ENCODE measurements around the gene IGFL3. TPM values are rescaled to one million over a fixed set of nuclear protein-coding genes. Genes with fewer than 3 reads are reported as not detected.

IGFL3 gene
- not detected for polyA plus RNA-seq (2012; ENCODE audit: insufficient read length, low read depth)

DNA sequence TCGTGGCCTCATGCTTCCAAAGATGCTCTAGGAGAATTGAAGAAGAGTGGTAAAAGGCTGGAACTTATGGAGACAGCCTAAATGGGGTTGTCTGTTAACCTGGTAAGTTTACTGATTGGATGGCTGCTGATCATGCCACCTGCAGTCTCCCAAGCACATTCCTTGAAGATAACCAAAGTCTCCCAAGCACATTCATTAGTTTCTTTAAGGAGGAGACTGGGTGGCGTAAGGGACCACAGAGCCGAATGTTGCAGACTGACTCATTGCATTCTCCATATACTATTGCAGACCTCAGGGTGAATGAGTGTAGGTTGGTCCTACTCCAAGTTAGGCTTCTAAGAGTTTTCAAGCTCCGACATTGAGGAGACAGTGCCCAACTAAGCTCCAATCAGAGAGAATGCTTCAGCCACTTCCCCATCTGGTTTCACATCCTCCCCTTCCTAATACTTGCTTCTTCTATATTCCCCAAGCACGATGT, at the start of gene IGFL3:
TSS of gene IGFL3 (minus strand) at position 51 of the 478 bp plus-strand sequence. CDS start at position 12, 39 bp downstream.
- TF ChIP-seq SIN3A (IDR thresholded peaks at IDR 0.05; ENCODE audit: borderline replicate concordance, insufficient read depth, low read length), result no peak
- no peak for TF ChIP-seq FOXP2 (optimal IDR thresholded peaks at IDR 0.05; ENCODE audit: borderline replicate concordance, extremely low read depth, extremely low read length, insufficient read depth)
- TF ChIP-seq POLR2AphosphoS5 (IDR thresholded peaks at IDR 0.05; ENCODE audit: low read depth, low read length), result no peak
- TF ChIP-seq, protein P1, sequence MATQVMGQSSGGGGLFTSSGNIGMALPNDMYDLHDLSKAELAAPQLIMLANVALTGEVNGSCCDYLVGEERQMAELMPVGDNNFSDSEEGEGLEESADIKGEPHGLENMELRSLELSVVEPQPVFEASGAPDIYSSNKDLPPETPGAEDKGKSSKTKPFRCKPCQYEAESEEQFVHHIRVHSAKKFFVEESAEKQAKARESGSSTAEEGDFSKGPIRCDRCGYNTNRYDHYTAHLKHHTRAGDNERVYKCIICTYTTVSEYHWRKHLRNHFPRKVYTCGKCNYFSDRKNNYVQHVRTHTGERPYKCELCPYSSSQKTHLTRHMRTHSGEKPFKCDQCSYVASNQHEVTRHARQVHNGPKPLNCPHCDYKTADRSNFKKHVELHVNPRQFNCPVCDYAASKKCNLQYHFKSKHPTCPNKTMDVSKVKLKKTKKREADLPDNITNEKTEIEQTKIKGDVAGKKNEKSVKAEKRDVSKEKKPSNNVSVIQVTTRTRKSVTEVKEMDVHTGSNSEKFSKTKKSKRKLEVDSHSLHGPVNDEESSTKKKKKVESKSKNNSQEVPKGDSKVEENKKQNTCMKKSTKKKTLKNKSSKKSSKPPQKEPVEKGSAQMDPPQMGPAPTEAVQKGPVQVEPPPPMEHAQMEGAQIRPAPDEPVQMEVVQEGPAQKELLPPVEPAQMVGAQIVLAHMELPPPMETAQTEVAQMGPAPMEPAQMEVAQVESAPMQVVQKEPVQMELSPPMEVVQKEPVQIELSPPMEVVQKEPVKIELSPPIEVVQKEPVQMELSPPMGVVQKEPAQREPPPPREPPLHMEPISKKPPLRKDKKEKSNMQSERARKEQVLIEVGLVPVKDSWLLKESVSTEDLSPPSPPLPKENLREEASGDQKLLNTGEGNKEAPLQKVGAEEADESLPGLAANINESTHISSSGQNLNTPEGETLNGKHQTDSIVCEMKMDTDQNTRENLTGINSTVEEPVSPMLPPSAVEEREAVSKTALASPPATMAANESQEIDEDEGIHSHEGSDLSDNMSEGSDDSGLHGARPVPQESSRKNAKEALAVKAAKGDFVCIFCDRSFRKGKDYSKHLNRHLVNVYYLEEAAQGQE (IDR thresholded peaks at IDR 0.05; ENCODE audit: insufficient read depth in 1 of 2, low read depth in 2 of 2, low read length in 2 of 2), result no peak
- no peak for TF ChIP-seq TAF1 (IDR thresholded peaks at IDR 0.05; ENCODE audit: borderline replicate concordance, insufficient read depth, low read length)

GRCh38 chr19:46173886-46174480, 49.5 kb upstream of the IGFL3 start:
- TF ChIP-seq FOXP2 (optimal IDR thresholded peaks at IDR 0.05; ENCODE audit: borderline replicate concordance, extremely low read depth, extremely low read length, insufficient read depth) (no peak), POLR2AphosphoS5 (IDR thresholded peaks at IDR 0.05; ENCODE audit: low read depth, low read length) (no peak), TAF1 (IDR thresholded peaks at IDR 0.05; ENCODE audit: borderline replicate concordance, insufficient read depth, low read length) (no peak), SIN3A (IDR thresholded peaks at IDR 0.05; ENCODE audit: borderline replicate concordance, insufficient read depth, low read length) (no peak)
- TF ChIP-seq, protein P1 (IDR thresholded peaks at IDR 0.05; ENCODE audit: insufficient read depth in 1 of 2, low read depth in 2 of 2, low read length in 2 of 2), result no peak

- TF ChIP-seq TAF1 (IDR thresholded peaks at IDR 0.05; ENCODE audit: borderline replicate concordance, insufficient read depth, low read length) (no peak), FOXP2 (optimal IDR thresholded peaks at IDR 0.05; ENCODE audit: borderline replicate concordance, extremely low read depth, extremely low read length, insufficient read depth) (no peak), SIN3A (IDR thresholded peaks at IDR 0.05; ENCODE audit: borderline replicate concordance, insufficient read depth, low read length) (no peak), POLR2AphosphoS5 (IDR thresholded peaks at IDR 0.05; ENCODE audit: low read depth, low read length) (no peak)
- TF ChIP-seq, protein P1 (IDR thresholded peaks at IDR 0.05; ENCODE audit: insufficient read depth in 1 of 2, low read depth in 2 of 2, low read length in 2 of 2), result no peak
Observed at GRCh38 chr19:46162731-46163130, 38.2 kb upstream of the IGFL3 start.

DNA sequence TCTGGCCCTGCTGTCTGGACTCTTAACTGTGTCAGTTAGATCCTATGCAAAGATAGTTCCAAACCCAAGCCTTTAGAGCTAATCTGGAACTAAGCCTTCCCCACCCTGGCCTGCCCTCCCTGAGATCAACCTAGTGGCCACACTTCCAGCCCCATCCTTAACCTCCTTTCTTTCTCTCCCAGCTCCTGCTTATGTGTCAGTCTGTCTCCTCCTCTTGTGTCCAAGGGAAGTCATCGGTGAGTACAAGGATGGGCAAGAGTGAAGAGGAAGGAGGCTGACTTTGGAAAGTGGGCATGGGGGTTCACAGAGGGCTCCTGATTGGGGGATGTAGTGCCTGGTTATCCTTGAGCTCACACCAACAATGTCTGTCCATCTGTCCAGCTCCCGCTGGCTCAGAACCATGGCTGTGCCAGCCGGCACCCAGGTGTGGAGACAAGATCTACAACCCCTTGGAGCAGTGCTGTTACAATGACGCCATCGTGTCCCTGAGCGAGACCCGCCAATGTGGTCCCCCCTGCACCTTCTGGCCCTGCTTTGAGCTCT, 35.8 kb upstream of the IGFL3 start:
- TF ChIP-seq FOXP2 (optimal IDR thresholded peaks at IDR 0.05; ENCODE audit: borderline replicate concordance, extremely low read depth, extremely low read length, insufficient read depth), result no peak
- TF ChIP-seq, protein P1 (IDR thresholded peaks at IDR 0.05; ENCODE audit: insufficient read depth in 1 of 2, low read depth in 2 of 2, low read length in 2 of 2), result no peak
- TF ChIP-seq POLR2AphosphoS5 (IDR thresholded peaks at IDR 0.05; ENCODE audit: low read depth, low read length), result no peak
- no peak for TF ChIP-seq TAF1 (IDR thresholded peaks at IDR 0.05; ENCODE audit: borderline replicate concordance, insufficient read depth, low read length)
- no peak for TF ChIP-seq SIN3A (IDR thresholded peaks at IDR 0.05; ENCODE audit: borderline replicate concordance, insufficient read depth, low read length)
